Karpas-422 (cell line): ENCODE data around the gene BCAS3. TPM values are rescaled to one million over a fixed set of nuclear protein-coding genes. Genes with fewer than 3 reads are reported as not detected.

Experiments used
- DNase-seq: peaks from one replicate; pipeline ENCODE4 v3.0.0-alpha.2; 2015
- H2AFZ ChIP-seq: fragments of 200-600 bp; sonication (generic); 2 replicates; pipeline ENCODE4 v1.6.1; 2014; ENCODE audit warnings: antibody characterized with exemption, low read length, mixed read lengths
- H3K27ac ChIP-seq: fragments of 200-600 bp; sonication (generic); 2 replicates; pipeline ENCODE4 v1.5.1; 2014; ENCODE audit warnings: mild to moderate bottlenecking, low read length, moderate library complexity
- H3K27me3 ChIP-seq: fragments of 200-600 bp; sonication (generic); 2 replicates; pipeline ENCODE4 v1.6.1; 2014; ENCODE audit warnings: low read length, mixed read lengths
- H3K36me3 ChIP-seq: fragments of 200-600 bp; sonication (generic); 2 replicates; pipeline ENCODE4 v1.6.1; 2014; ENCODE audit warnings: low read length, mixed read lengths; ENCODE audit not compliant: insufficient read depth
- H3K4me1 ChIP-seq: fragments of 200-600 bp; sonication (generic); 2 replicates; pipeline ENCODE4 v1.6.1; 2014; ENCODE audit warnings: mild to moderate bottlenecking, low read length, mixed read lengths
- H3K4me2 ChIP-seq: fragments of 200-600 bp; sonication (generic); 2 replicates; pipeline ENCODE4 v1.6.1; 2014; ENCODE audit warnings: low read length, low read depth, mild to moderate bottlenecking; ENCODE audit not compliant: poor library complexity, severe bottlenecking
- H3K4me3 ChIP-seq: fragments of 200-600 bp; sonication (generic); 2 replicates; pipeline ENCODE4 v1.5.1; 2014; ENCODE audit warnings: mild to moderate bottlenecking, antibody characterized with exemption, low read length, mixed read lengths
- H3K79me2 ChIP-seq: fragments of 200-600 bp; sonication (generic); 2 replicates; pipeline ENCODE4 v1.6.1; 2014; ENCODE audit warnings: mild to moderate bottlenecking, low read length, mixed read lengths
- H3K9ac ChIP-seq: fragments of 200-600 bp; sonication (generic); 2 replicates; pipeline ENCODE4 v1.6.0; 2014; ENCODE audit warnings: low read length
- H3K9me2 ChIP-seq: fragments of 200-600 bp; sonication (generic), shearing (Covaris generic); replicated peaks from 2 replicates; pipeline ENCODE4 v1.6.0; 2014; ENCODE audit warnings: mild to moderate bottlenecking, low read length, moderate library complexity; ENCODE audit not compliant: insufficient read depth
- H3K9me3 ChIP-seq: fragments of 300-700, 200-600 bp; sonication (generic); 2 replicates; pipeline ENCODE4 v1.6.1; 2014; ENCODE audit warnings: low read length, mixed read lengths
- H4K20me1 ChIP-seq: fragments of 200-600 bp; sonication (generic); 2 replicates; pipeline ENCODE4 v1.6.1; 2014; ENCODE audit warnings: mild to moderate bottlenecking, antibody characterized with exemption, low read length, low read depth; ENCODE audit not compliant: insufficient read depth
- total RNA-seq: library from RNA; depleted of rRNA; stranded (reverse); fragments of >200 nt; shearing (Covaris generic); gene quantifications from 2 replicates; pipeline ENCODE4 v1.2.3, GENCODE V29; 2014; ENCODE audit warnings: low replicate concordance

Gene BCAS3
- total RNA-seq, 1 experiment from 2014 or later = 42.6 TPM

GRCh38 chr17:61259360-61259759, 581.7 kb downstream of the BCAS3 start:
- no peaks in the 10 kb centered on the region for H3K9me2 ChIP-seq
- H4K20me1 ChIP-seq = no peaks in the 10 kb centered on the region
- no peaks in the 10 kb centered on the region for H3K9me3 ChIP-seq
- H3K27ac ChIP-seq = no peak overlapping the region
- no peaks in the 10 kb centered on the region for H3K4me1 ChIP-seq
- H3K79me2 ChIP-seq = no peaks in the 10 kb centered on the region
- H3K36me3 ChIP-seq = no peaks in the 10 kb centered on the region
- H3K9ac ChIP-seq = no peak overlapping the region
- no peaks in the 10 kb centered on the region for H3K27me3 ChIP-seq
- H3K4me2 ChIP-seq = no peak overlapping the region
- H3K4me3 ChIP-seq = no peak overlapping the region
- no peak for DNase-seq
- no peak overlapping the region for H2AFZ ChIP-seq

- no peaks in the 10 kb centered on the region for H3K36me3 ChIP-seq
- H4K20me1 ChIP-seq = no peaks in the 10 kb centered on the region
- no peak overlapping the region for H2AFZ ChIP-seq
- H3K9me2 ChIP-seq = no peaks in the 10 kb centered on the region
- no peak overlapping the region for H3K4me3 ChIP-seq
- no peaks in the 10 kb centered on the region for H3K4me1 ChIP-seq
- no peak overlapping the region for H3K27ac ChIP-seq
- H3K27me3 ChIP-seq = no peaks in the 10 kb centered on the region
- H3K4me2 ChIP-seq = no peak overlapping the region
- H3K9me3 ChIP-seq = no peaks in the 10 kb centered on the region
- no peaks in the 10 kb centered on the region for H3K79me2 ChIP-seq
- H3K9ac ChIP-seq = no peak overlapping the region
- DNase-seq = no peak
Observed at GRCh38 chr17:61260071-61260797, 582.6 kb downstream of the BCAS3 start.

- no peak overlapping the region for H2AFZ ChIP-seq
- no peaks in the 10 kb centered on the region for H3K27me3 ChIP-seq
- H3K79me2 ChIP-seq = no peaks in the 10 kb centered on the region
- H3K27ac ChIP-seq = no peak overlapping the region
- no peaks in the 10 kb centered on the region for H4K20me1 ChIP-seq
- no peak overlapping the region for H3K4me3 ChIP-seq
- H3K36me3 ChIP-seq = no peaks in the 10 kb centered on the region
- no peaks in the 10 kb centered on the region for H3K4me1 ChIP-seq
- H3K9me2 ChIP-seq = no peaks in the 10 kb centered on the region
- H3K9me3 ChIP-seq = no peaks in the 10 kb centered on the region
- H3K9ac ChIP-seq = no peak overlapping the region
- DNase-seq = no peak
- no peak overlapping the region for H3K4me2 ChIP-seq
Observed at GRCh38 chr17:61261001-61261637, 583.5 kb downstream of the BCAS3 start.

GRCh38 chr17:61265397-61265796, 587.7 kb downstream of the BCAS3 start:
- H3K9me3 ChIP-seq = no peaks in the 10 kb centered on the region
- no peak overlapping the region for H2AFZ ChIP-seq
- H3K27me3 ChIP-seq = no peaks in the 10 kb centered on the region
- no peaks in the 10 kb centered on the region for H3K79me2 ChIP-seq
- H3K4me2 ChIP-seq = no peak overlapping the region
- no peak overlapping the region for H3K27ac ChIP-seq
- H3K4me1 ChIP-seq = no peaks in the 10 kb centered on the region
- H3K9me2 ChIP-seq = no peaks in the 10 kb centered on the region
- no peaks in the 10 kb centered on the region for H3K36me3 ChIP-seq
- H3K4me3 ChIP-seq = no peak overlapping the region
- no peaks in the 10 kb centered on the region for H4K20me1 ChIP-seq
- no peak overlapping the region for H3K9ac ChIP-seq
- no peak for DNase-seq

- no peaks in the 10 kb centered on the region for H3K9me3 ChIP-seq
- no peak overlapping the region for H3K27ac ChIP-seq
- no peaks in the 10 kb centered on the region for H4K20me1 ChIP-seq
- H3K4me3 ChIP-seq = no peak overlapping the region
- H3K9me2 ChIP-seq = no peaks in the 10 kb centered on the region
- no peaks in the 10 kb centered on the region for H3K4me1 ChIP-seq
- H3K9ac ChIP-seq = no peak overlapping the region
- H3K4me2 ChIP-seq = no peak overlapping the region
- DNase-seq = no peak
- H3K27me3 ChIP-seq = no peaks in the 10 kb centered on the region
- H2AFZ ChIP-seq = no peak overlapping the region
- no peaks in the 10 kb centered on the region for H3K36me3 ChIP-seq
- H3K79me2 ChIP-seq = no peaks in the 10 kb centered on the region
Observed at GRCh38 chr17:61267847-61268246, 590.2 kb downstream of the BCAS3 start.

DNA sequence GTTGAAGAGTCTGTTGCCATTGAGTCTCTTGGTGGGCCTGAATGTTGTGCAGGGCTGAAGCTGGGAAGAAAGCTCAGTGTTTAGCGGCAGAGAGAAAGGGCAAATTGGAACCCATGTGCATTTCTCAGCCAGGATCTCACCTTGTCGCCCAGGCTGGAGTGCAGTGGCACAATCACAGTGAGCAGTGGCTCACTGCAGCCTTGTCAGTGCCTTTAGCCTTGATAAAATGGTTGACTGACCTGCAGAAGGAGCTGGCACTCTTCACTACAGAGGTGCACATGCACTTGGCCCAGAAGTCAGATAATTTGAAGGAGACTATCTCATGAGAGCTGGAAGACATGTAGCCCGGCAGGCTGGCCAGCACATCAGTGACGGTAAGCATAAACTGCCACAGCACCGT, 597.7 kb downstream of the BCAS3 start:
- Histone ChIP-seq H3K4me1 (peaks cover 5% of the 10 kb centered on the region), H3K27me3 (no peaks in the 10 kb centered on the region), H3K4me3 (no peak overlapping the region), H4K20me1 (no peaks in the 10 kb centered on the region), H3K9me3 (no peaks in the 10 kb centered on the region), H3K27ac (no peak overlapping the region), H2AFZ (no peak overlapping the region), H3K79me2 (no peaks in the 10 kb centered on the region), H3K9ac (no peak overlapping the region), H3K36me3 (no peaks in the 10 kb centered on the region), H3K9me2 (no peaks in the 10 kb centered on the region), H3K4me2 (no peak overlapping the region)
- no peak for DNase-seq

DNA sequence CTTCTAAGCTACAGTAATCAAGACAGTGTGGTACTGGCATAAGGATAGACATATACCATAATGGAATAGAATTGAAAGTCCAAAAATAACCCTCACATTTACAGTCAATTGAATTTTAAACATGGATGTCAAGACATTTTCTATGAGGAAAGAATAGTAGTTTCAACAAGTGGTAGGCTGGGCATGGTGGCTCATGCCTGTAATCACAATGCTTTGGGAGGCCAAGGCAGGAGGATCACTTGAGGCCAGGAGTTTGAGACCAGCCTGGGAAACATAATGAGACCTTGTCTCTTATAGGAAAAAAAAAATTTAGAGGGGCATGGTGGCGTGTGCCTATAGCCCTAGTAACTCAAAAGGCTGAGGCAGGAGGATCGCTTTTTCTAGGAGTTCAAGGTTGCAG, 599.2 kb downstream of the BCAS3 start:
- no peak for DNase-seq
- H2AFZ ChIP-seq = no peak overlapping the region
- H3K9ac ChIP-seq = no peak overlapping the region
- H3K36me3 ChIP-seq = no peaks in the 10 kb centered on the region
- no peak overlapping the region for H3K4me3 ChIP-seq
- H3K9me2 ChIP-seq = no peaks in the 10 kb centered on the region
- no peaks in the 10 kb centered on the region for H3K79me2 ChIP-seq
- no peaks in the 10 kb centered on the region for H3K27me3 ChIP-seq
- no peaks in the 10 kb centered on the region for H3K9me3 ChIP-seq
- no peak overlapping the region for H3K4me2 ChIP-seq
- H4K20me1 ChIP-seq = no peaks in the 10 kb centered on the region
- no peak overlapping the region for H3K27ac ChIP-seq
- peaks cover 5% of the 10 kb centered on the region for H3K4me1 ChIP-seq

GRCh38 chr17:61279476-61280145, 602.0 kb downstream of the BCAS3 start:
- no peaks in the 10 kb centered on the region for H4K20me1 ChIP-seq
- H3K4me2 ChIP-seq = no peak overlapping the region
- H3K27me3 ChIP-seq = no peaks in the 10 kb centered on the region

More at GRCh38 chr17:61279476-61280145, 602.0 kb downstream of the BCAS3 start:
- peaks cover 5% of the 10 kb centered on the region for H3K4me1 ChIP-seq
- no peaks in the 10 kb centered on the region for H3K9me3 ChIP-seq
- no peaks in the 10 kb centered on the region for H3K9me2 ChIP-seq
- H3K36me3 ChIP-seq = no peaks in the 10 kb centered on the region
- H3K4me3 ChIP-seq = no peak overlapping the region
- no peak overlapping the region for H3K27ac ChIP-seq
- no peak overlapping the region for H2AFZ ChIP-seq
- no peak for DNase-seq
- no peak overlapping the region for H3K9ac ChIP-seq
- H3K79me2 ChIP-seq = no peaks in the 10 kb centered on the region
